ENCODE results near the gene TBC1D14.

DNA sequence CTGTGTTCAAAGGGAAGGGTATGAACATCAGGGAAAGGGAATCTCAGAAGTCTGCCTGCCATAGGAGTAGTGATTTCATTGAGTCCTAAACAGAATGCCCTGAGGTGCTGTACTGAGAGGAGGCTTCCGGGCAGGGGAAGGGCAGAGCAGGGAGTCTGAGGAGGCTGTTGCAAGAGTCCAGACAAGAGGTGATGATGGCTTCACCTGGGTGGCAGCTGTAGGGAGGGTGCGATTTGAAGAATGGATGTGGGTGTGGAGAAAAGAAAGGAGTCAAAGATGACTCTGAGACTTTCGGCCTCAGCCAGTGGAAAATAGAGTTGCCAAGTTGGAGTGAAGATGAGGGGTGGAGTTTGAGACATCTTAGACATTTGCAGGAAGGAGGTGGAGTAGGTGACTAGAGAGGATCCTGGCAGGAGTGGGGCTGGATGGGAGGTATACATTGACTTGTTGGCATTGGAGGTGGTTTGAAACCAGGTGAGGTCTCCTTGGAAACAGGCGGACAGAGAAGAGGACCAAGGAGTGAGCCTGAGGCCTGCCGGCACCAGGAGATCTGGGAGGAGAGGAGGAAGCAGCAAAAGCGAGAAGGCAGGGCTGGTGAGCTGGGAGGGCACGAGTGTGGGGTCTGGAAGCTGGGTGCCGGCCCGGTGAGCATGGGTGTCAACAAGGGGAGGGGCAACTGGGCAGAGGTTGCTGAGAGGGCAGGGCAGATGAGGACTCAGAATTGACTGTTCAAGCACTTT is 24.2 kb downstream of the TBC1D14 start:
- TF ChIP-seq, protein P1, sequence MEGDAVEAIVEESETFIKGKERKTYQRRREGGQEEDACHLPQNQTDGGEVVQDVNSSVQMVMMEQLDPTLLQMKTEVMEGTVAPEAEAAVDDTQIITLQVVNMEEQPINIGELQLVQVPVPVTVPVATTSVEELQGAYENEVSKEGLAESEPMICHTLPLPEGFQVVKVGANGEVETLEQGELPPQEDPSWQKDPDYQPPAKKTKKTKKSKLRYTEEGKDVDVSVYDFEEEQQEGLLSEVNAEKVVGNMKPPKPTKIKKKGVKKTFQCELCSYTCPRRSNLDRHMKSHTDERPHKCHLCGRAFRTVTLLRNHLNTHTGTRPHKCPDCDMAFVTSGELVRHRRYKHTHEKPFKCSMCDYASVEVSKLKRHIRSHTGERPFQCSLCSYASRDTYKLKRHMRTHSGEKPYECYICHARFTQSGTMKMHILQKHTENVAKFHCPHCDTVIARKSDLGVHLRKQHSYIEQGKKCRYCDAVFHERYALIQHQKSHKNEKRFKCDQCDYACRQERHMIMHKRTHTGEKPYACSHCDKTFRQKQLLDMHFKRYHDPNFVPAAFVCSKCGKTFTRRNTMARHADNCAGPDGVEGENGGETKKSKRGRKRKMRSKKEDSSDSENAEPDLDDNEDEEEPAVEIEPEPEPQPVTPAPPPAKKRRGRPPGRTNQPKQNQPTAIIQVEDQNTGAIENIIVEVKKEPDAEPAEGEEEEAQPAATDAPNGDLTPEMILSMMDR (IDR thresholded peaks at IDR 0.05): no peak
- no peak for TF ChIP-seq ZFX (IDR thresholded peaks at IDR 0.05; ENCODE audit: borderline replicate concordance)
